HFF-Myc (cell line): ENCODE data around the gene SLC40A1.

Experiments
- DNase-seq: peaks from one replicate; pipeline ENCODE4 v3.0.0-alpha.2; 2011; ENCODE audit warnings: low read depth; ENCODE audit errors: extremely low read depth
- H3K4me3 ChIP-seq: replicated peaks from 2 replicates; pipeline ENCODE4 v1.5.1; 2011; ENCODE audit warnings: low read depth, mild to moderate bottlenecking, control low read depth, low read length
- CTCF ChIP-seq: IDR thresholded peaks from 2 replicates; pipeline ENCODE4 v1.5.1; 2012; ENCODE audit warnings: mild to moderate bottlenecking, low read depth, low read length, control low read depth; ENCODE audit errors: missing control alignments

The SLC40A1 gene

GRCh38 chr2:189552334-189552990 is 28.1 kb downstream of the SLC40A1 start:
- DNase-seq, result no peak
- H3K4me3 ChIP-seq, result no peak overlapping the region
- TF ChIP-seq CTCF, result no peak

- TF ChIP-seq CTCF, result no peak
- DNase-seq, result no peak
- no peak overlapping the region for H3K4me3 ChIP-seq
These were observed 28.8 kb downstream of the SLC40A1 start for GRCh38 chr2:189551808-189552207.

- TF ChIP-seq CTCF, result no peak
- no peak overlapping the region for H3K4me3 ChIP-seq
- no peak for DNase-seq
These were observed 31.1 kb downstream of the SLC40A1 start for GRCh38 chr2:189549449-189549832.

GRCh38 chr2:189548666-189549448 is 31.7 kb downstream of the SLC40A1 start:
- no peak for TF ChIP-seq CTCF
- H3K4me3 ChIP-seq, result no peak overlapping the region
- DNase-seq, result no peak

- no peak for TF ChIP-seq CTCF
- DNase-seq, result no peak
- H3K4me3 ChIP-seq, result no peak overlapping the region
These were observed 35.2 kb downstream of the SLC40A1 start for GRCh38 chr2:189545418-189545817.

GRCh38 chr2:189544318-189545042 is 36.1 kb downstream of the SLC40A1 start:
- no peak for TF ChIP-seq CTCF
- no peak for DNase-seq
- no peak overlapping the region for H3K4me3 ChIP-seq
